ENCODE data around the gene FOXD2. TPM values are rescaled to one million over a fixed set of nuclear protein-coding genes. Genes with fewer than 3 reads are reported as not detected.

FOXD2 gene
- 0.12 and 0.22 TPM in 2 replicates for total RNA-seq

DNA sequence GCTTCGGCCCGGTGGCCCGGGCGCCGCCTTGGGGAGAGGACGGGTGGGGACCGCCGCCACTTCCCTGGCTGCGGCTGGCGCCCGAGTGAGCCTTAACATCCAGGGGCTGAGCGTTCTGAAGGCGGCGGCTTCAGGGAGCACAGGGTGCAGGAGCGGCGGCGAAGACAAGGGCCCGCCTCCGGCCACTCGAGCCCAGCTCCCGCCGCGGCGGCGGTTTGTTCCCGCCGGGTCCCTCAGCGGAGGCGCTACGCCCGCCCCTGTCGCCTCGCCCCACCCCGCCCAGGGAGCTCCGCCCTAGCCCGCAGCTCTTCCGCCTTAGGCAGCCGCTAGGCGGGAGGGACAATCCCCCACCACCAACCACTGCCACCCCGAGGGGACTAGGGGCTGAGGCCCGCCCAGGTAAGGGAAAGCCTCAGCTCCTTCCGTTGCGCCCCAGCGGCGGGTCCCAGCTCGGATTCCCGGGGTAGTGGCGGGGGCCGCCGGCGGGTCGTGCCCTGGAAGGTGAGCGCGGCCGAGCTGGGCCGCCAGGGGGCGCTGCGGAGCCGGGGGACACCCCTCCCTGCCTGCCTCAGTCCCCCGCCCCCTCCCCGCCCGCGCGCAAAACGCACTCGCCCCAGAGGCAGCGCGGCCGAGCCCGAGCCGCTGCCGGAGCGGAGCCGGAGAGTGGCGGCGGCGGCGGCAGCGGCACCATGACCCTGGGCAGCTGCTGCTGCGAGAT, at the start of gene FOXD2:
TSS of gene FOXD2 (plus strand) at position 598 of the 718 bp plus-strand sequence. CDS start at position 690, 92 bp downstream.

GRCh38 chr1:47415728-47416318, 22.0 kb upstream of the FOXD2 start, which contains the start of gene FOXE3:
Gene FOXE3, plus strand, starts transcription at chr1:47416285. Its CDS starts 31 bp downstream, at chr1:47416316.

Other genes starting within 250 kb of the FOXD2 start
- not detected in 2 replicates for gene PDZK1IP1, start 248.0 kb upstream of the FOXD2 start, total RNA-seq
- gene TAL1, start 205.8 kb upstream of the FOXD2 start, total RNA-seq: 0.11 TPM in 1 of 2 replicates, not detected in the other
- 5.5 and 15.6 TPM in 2 replicates for gene STIL, start 123.9 kb upstream of the FOXD2 start, total RNA-seq
- gene CMPK1, start 104.3 kb upstream of the FOXD2 start, total RNA-seq: 120 and 132 TPM in 2 replicates
- not detected in 2 replicates for gene FOXE3, start 21.8 kb upstream of the FOXD2 start, total RNA-seq